Endodermal cell (in vitro differentiated cells): ENCODE data around the gene SERPIND1. TPM values are rescaled to one million over a fixed set of nuclear protein-coding genes. Genes with fewer than 3 reads are reported as not detected.

Source experiments
- DNase-seq: peaks from one replicate; pipeline ENCODE4 v3.0.0-alpha.2; 2017
- H3K27ac ChIP-seq: 2 replicates; pipeline ENCODE4 v1.5.1; 2013; ENCODE audit warnings: mild to moderate bottlenecking, low read depth, low read length, moderate library complexity
- H3K27me3 ChIP-seq: 2 replicates; pipeline ENCODE4 v1.6.1; 2013; ENCODE audit warnings: mild to moderate bottlenecking, low read length, moderate library complexity; ENCODE audit not compliant: insufficient read depth, control insufficient read depth, poor library complexity, severe bottlenecking
- H3K36me3 ChIP-seq: 2 replicates; pipeline ENCODE4 v1.7.0; 2013; ENCODE audit warnings: mild to moderate bottlenecking, low read length, moderate library complexity; ENCODE audit not compliant: control insufficient read depth, insufficient read depth
- H3K4me1 ChIP-seq: one replicate; pipeline ENCODE4 v1.7.0; 2013; ENCODE audit warnings: low read length; ENCODE audit not compliant: control insufficient read depth, insufficient read depth
- H3K4me3 ChIP-seq: 2 replicates; pipeline ENCODE4 v1.5.1; 2013; ENCODE audit warnings: mild to moderate bottlenecking, low read length, moderate library complexity
- H3K9ac ChIP-seq: 2 replicates; pipeline ENCODE4 v1.6.1; 2013; ENCODE audit warnings: mild to moderate bottlenecking, low read length, moderate library complexity; ENCODE audit not compliant: poor library complexity, severe bottlenecking; ENCODE audit errors: extremely low read depth
- H3K9me3 ChIP-seq: 2 replicates; pipeline ENCODE4 v1.6.1; 2013; ENCODE audit warnings: mild to moderate bottlenecking, low read length, moderate library complexity; ENCODE audit not compliant: control insufficient read depth
- H3K27ac Mint-ChIP-seq: 2 replicates; pipeline ENCODE4 v1.8.0; 2020; ENCODE audit warnings: mixed read lengths
- H3K27me3 Mint-ChIP-seq: 2 replicates; pipeline ENCODE4 v1.8.0; 2021; ENCODE audit warnings: mild to moderate bottlenecking, mixed read lengths; ENCODE audit not compliant: insufficient read depth
- H3K36me3 Mint-ChIP-seq: 2 replicates; pipeline ENCODE4 v1.8.0; 2020; ENCODE audit warnings: low read depth, mixed read lengths
- H3K4me1 Mint-ChIP-seq: 2 replicates; pipeline ENCODE4 v1.8.0; 2020; ENCODE audit warnings: mixed read lengths
- H3K4me3 Mint-ChIP-seq: 2 replicates; pipeline ENCODE4 v1.8.0; 2020; ENCODE audit warnings: mild to moderate bottlenecking, moderate library complexity, mixed read lengths
- H3K9me3 Mint-ChIP-seq: 2 replicates; pipeline ENCODE4 v1.8.0; 2020; ENCODE audit warnings: mild to moderate bottlenecking, mixed read lengths
- CTCF ChIP-seq: fragments of 200-600 bp; sonication (generic); conservative IDR thresholded peaks from 2 replicates; pipeline ENCODE4 v1.5.0; 2021; ENCODE audit warnings: antibody characterized with exemption, mild to moderate bottlenecking
- WGBS, 2 experiments: methylation state at CpG; one replicate each; pipeline versions ENCODE4 v1.1.5 to v1.1.7; 2013; ENCODE audit warnings: missing lambda C conversion rate in 2 of 2, mixed read lengths in 1 of 2; ENCODE audit not compliant: insufficient coverage in 1 of 2, insufficient read length in 1 of 2; 5-methylcytosine and 5-hydroxymethylcytosine counted together
- total RNA-seq, 2 donors: library from RNA; stranded (reverse); fragmentation: NEBNext Ultra II Directional in 1 of 2; extraction: Animal tissue kit (Norgen Biotek cat#: 25700) in 1 of 2; gene quantifications; 2 replicates in 1 of 2; 3 replicates in 1 of 2; pipeline ENCODE4 v1.2.1, GENCODE V29; 2021

SERPIND1 gene
- total RNA-seq, 2 donors from 2014 or later: not detected

GRCh38 chr22:20833225-20833665, 59.3 kb downstream of the SERPIND1 start:
- H3K4me3 Mint-ChIP-seq: no peak overlapping the region
- H3K27me3 Mint-ChIP-seq: no peaks in the 10 kb centered on the region
- no peaks in the 10 kb centered on the region for H3K9me3 Mint-ChIP-seq
- peak; percentile 5 for DNase-seq
- WGBS, 2 experiments: 99 to 100% methylated on average over 6 of the region's 6 CpGs
- Histone ChIP-seq H3K9ac (no peak overlapping the region), H3K4me3 (no peak overlapping the region), H3K4me1 (no peaks in the 10 kb centered on the region), H3K27ac (no peak overlapping the region), H3K36me3 (peaks cover 33% of the 10 kb centered on the region), H3K27me3 (no peaks in the 10 kb centered on the region), H3K9me3 (no peaks in the 10 kb centered on the region)
- no peaks in the 10 kb centered on the region for H3K4me1 Mint-ChIP-seq
- TF ChIP-seq CTCF: no peak
- no peak overlapping the region for H3K27ac Mint-ChIP-seq
- peaks cover 36% of the 10 kb centered on the region for H3K36me3 Mint-ChIP-seq

GRCh38 chr22:20834206-20834605, 60.3 kb downstream of the SERPIND1 start:
- no peaks in the 10 kb centered on the region for H3K27me3 ChIP-seq
- Mint-ChIP-seq H3K36me3 (peaks cover 29% of the 10 kb centered on the region), H3K27ac (no peak overlapping the region), H3K4me3 (no peak overlapping the region), H3K4me1 (no peaks in the 10 kb centered on the region), H3K9me3 (no peaks in the 10 kb centered on the region), H3K27me3 (no peaks in the 10 kb centered on the region)
- H3K27ac ChIP-seq: no peak overlapping the region
- 94 to 100% methylated on average over 1 to 3 of the region's 3 CpGs for WGBS, 2 experiments
- no peaks in the 10 kb centered on the region for H3K9me3 ChIP-seq
- no peak overlapping the region for H3K4me3 ChIP-seq
- no peak for TF ChIP-seq CTCF
- H3K36me3 ChIP-seq: peaks cover 27% of the 10 kb centered on the region
- no peak overlapping the region for H3K9ac ChIP-seq
- H3K4me1 ChIP-seq: no peaks in the 10 kb centered on the region
- peak; percentile 7 for DNase-seq

GRCh38 chr22:20834725-20835124, 60.8 kb downstream of the SERPIND1 start:
- H3K4me3 Mint-ChIP-seq: no peak overlapping the region
- H3K4me3 ChIP-seq: no peak overlapping the region
- H3K9ac ChIP-seq: no peak overlapping the region
- H3K27ac ChIP-seq: no peak overlapping the region
- H3K9me3 ChIP-seq: no peaks in the 10 kb centered on the region
- no peaks in the 10 kb centered on the region for H3K9me3 Mint-ChIP-seq
- H3K27me3 Mint-ChIP-seq: no peaks in the 10 kb centered on the region
- no peak for DNase-seq
- H3K27ac Mint-ChIP-seq: no peak overlapping the region
- TF ChIP-seq CTCF: no peak
- H3K4me1 ChIP-seq: no peaks in the 10 kb centered on the region
- peaks cover 27% of the 10 kb centered on the region for H3K36me3 ChIP-seq
- H3K27me3 ChIP-seq: no peaks in the 10 kb centered on the region
- WGBS, 2 experiments: 91 to 100% methylated on average over 3 of the region's 3 CpGs
- H3K36me3 Mint-ChIP-seq: peaks cover 24% of the 10 kb centered on the region
- H3K4me1 Mint-ChIP-seq: no peaks in the 10 kb centered on the region

Other genes with a start within 250 kb of the SERPIND1 start
- 10 to 100 TPM; 49.0 to 62.0 TPM for gene PI4KA, start 84.7 kb downstream of the SERPIND1 start, total RNA-seq
- 10 to 100 TPM; 16.5 to 21.8 TPM for gene SNAP29, start 84.9 kb downstream of the SERPIND1 start, total RNA-seq
- 100 to 1,000 TPM in 1 of 2 donors, 10 to 100 TPM in 1; 89.5 to 104 TPM for gene CRKL, start 143.3 kb downstream of the SERPIND1 start, total RNA-seq
- gene AIFM3, start 193.1 kb downstream of the SERPIND1 start, total RNA-seq: 1 to 10 TPM; 1.8 to 2.7 TPM
- gene LZTR1, start 208.2 kb downstream of the SERPIND1 start, total RNA-seq: 10 to 100 TPM; 56.5 to 73.2 TPM
- 10 to 100 TPM; 16.6 to 19.6 TPM for gene THAP7, start 228.0 kb downstream of the SERPIND1 start, total RNA-seq
- gene P2RX6, start 241.1 kb downstream of the SERPIND1 start, total RNA-seq: 1 to 10 TPM in 1 of 2 donors, under 1 TPM in 1; 0.73 to 1.9 TPM